OCI-LY3 (cell line): ENCODE data around the gene PSMG3.

Experiments used
- CTCF ChIP-seq: fragments of 200-600, 300-600 bp; sonication (generic); IDR thresholded peaks from 2 replicates; pipeline ENCODE4 v1.5.1; 2014; ENCODE audit warnings: antibody characterized with exemption, low read length, low read depth
- EZH2phosphoT487 ChIP-seq: fragments of 200-600 bp; shearing (Covaris generic); IDR thresholded peaks from 2 replicates; pipeline ENCODE4 v1.6.1; 2018; ENCODE audit warnings: antibody characterized with exemption, mixed run types, low read depth

GRCh38 chr7:1523208-1523607, 46.6 kb downstream of the PSMG3 start:
- no peak for TF ChIP-seq CTCF
- TF ChIP-seq EZH2phosphoT487, result no peak
